ENCODE data around the gene CYP4F22. TPM values are rescaled to one million over a fixed set of nuclear protein-coding genes. Genes with fewer than 3 reads are reported as not detected.

Gene CYP4F22
- total RNA-seq, 2 donors from 2014 or later: 28.9 to 48.1 TPM

GRCh38 chr19:15536350-15536749 is 28.0 kb downstream of the CYP4F22 start:
- Histone ChIP-seq H3K4me1 (replicated peaks) (no peaks in the 10 kb centered on the region), H3K27ac (no peak overlapping the region), H3K4me3 (no peak overlapping the region), H3K9me3 (no peaks in the 10 kb centered on the region), H3K36me3 (no peaks in the 10 kb centered on the region), H3K27me3 (replicated peaks; ENCODE audit: insufficient read depth) (no peaks in the 10 kb centered on the region)
- intact Hi-C loops (cut with DNase I): no loop called here
- WGBS: 50% methylated on average over 4 of the region's 4 CpGs
- no peak for TF ChIP-seq CTCF (IDR thresholded peaks at IDR 0.05)
- DNase-seq (ENCODE audit: low spot score): no peak

GRCh38 chr19:15538774-15539173 is 30.4 kb downstream of the CYP4F22 start:
- 34% methylated on average over 1 of the region's 1 CpG for WGBS
- Histone ChIP-seq H3K27ac (no peak overlapping the region), H3K27me3 (replicated peaks; ENCODE audit: insufficient read depth) (no peaks in the 10 kb centered on the region), H3K9me3 (no peaks in the 10 kb centered on the region), H3K36me3 (no peaks in the 10 kb centered on the region), H3K4me3 (no peak overlapping the region), H3K4me1 (replicated peaks) (no peaks in the 10 kb centered on the region)
- intact Hi-C loops (cut with DNase I): no loop called here
- DNase-seq (ENCODE audit: low spot score): no peak
- TF ChIP-seq POLR2AphosphoS5 (IDR thresholded peaks at IDR 0.05) (no peak), POLR2A (IDR thresholded peaks at IDR 0.05) (no peak), CTCF (IDR thresholded peaks at IDR 0.05) (no peak)

GRCh38 chr19:15539638-15540037 is 31.3 kb downstream of the CYP4F22 start:
- TF ChIP-seq POLR2A (IDR thresholded peaks at IDR 0.05): no peak
- no peak for TF ChIP-seq CTCF (IDR thresholded peaks at IDR 0.05)
- Histone ChIP-seq H3K4me1 (replicated peaks) (no peaks in the 10 kb centered on the region), H3K36me3 (no peaks in the 10 kb centered on the region), H3K9me3 (no peaks in the 10 kb centered on the region), H3K27me3 (replicated peaks; ENCODE audit: insufficient read depth) (no peaks in the 10 kb centered on the region), H3K4me3 (no peak overlapping the region), H3K27ac (no peak overlapping the region)
- DNase-seq (ENCODE audit: low spot score): no peak
- intact Hi-C loops (cut with DNase I): no loop called here

- H3K36me3 ChIP-seq: no peaks in the 10 kb centered on the region
- no peak overlapping the region for H3K4me3 ChIP-seq
- H3K27ac ChIP-seq: no peak overlapping the region
- H3K9me3 ChIP-seq: no peaks in the 10 kb centered on the region
- WGBS: 81% methylated on average over 20 of the region's 20 CpGs
- TF ChIP-seq POLR2A (IDR thresholded peaks at IDR 0.05): no peak
- TF ChIP-seq POLR2AphosphoS5 (IDR thresholded peaks at IDR 0.05): no peak
- no peak for TF ChIP-seq CTCF (IDR thresholded peaks at IDR 0.05)
- no peaks in the 10 kb centered on the region for H3K4me1 ChIP-seq (replicated peaks)
- no peaks in the 10 kb centered on the region for H3K27me3 ChIP-seq (replicated peaks; ENCODE audit: insufficient read depth)
- DNase-seq (ENCODE audit: low spot score): no peak
- intact Hi-C loops (cut with DNase I): no loop called here
Observed at GRCh38 chr19:15540435-15540834, 32.1 kb downstream of the CYP4F22 start.

GRCh38 chr19:15544283-15544682 is 36.0 kb downstream of the CYP4F22 start:
- Histone ChIP-seq H3K36me3 (no peaks in the 10 kb centered on the region), H3K9me3 (no peaks in the 10 kb centered on the region), H3K4me1 (replicated peaks) (no peaks in the 10 kb centered on the region), H3K27ac (no peak overlapping the region), H3K27me3 (replicated peaks; ENCODE audit: insufficient read depth) (no peaks in the 10 kb centered on the region), H3K4me3 (no peak overlapping the region)
- no peak for DNase-seq (ENCODE audit: low spot score)
- no peak for TF ChIP-seq POLR2A (IDR thresholded peaks at IDR 0.05)
- TF ChIP-seq CTCF (IDR thresholded peaks at IDR 0.05): no peak
- no peak for TF ChIP-seq POLR2AphosphoS5 (IDR thresholded peaks at IDR 0.05)
- intact Hi-C loops (cut with DNase I): no loop called here

All from prostate gland (tissue), 2 donors.